PC-3 (cell line): Measurements from ENCODE around the gene TNFRSF19. TPM values are rescaled to one million over a fixed set of nuclear protein-coding genes. Genes with fewer than 3 reads are reported as not detected.

Experiments used
- ATAC-seq: fragments of 200-7000 bp; cut with Tn5 transposase; 2 replicates; pipeline ENCODE4 v1.9.1; 2020; ENCODE audit warnings: mild to moderate bottlenecking, moderate library complexity
- BruUV-seq: library from RNA; stranded (reverse); fragments of 400-500 nt; replicated peaks from 2 replicates; lab custom pipeline; 2021; lab: Mats Ljungman, UMichigan
- CTCF ChIA-PET: fragments of 300-600 bp; sonication (Branson Sonifier 250); formaldehyde crosslinking; loops from one replicate; lab custom pipeline; 2022; ENCODE audit warnings: antibody characterized with exemption; lab: Charles Lee
- POLR2A ChIA-PET: fragments of 300-600 bp; sonication (Branson Sonifier 250); formaldehyde crosslinking; loops from one replicate; lab custom pipeline; 2022; ENCODE audit warnings: antibody characterized with exemption; ENCODE audit not compliant: unreplicated experiment; lab: Charles Lee
- DNase-seq: peaks from one replicate; pipeline ENCODE4 v3.0.0-alpha.2; 2015
- H2AFZ ChIP-seq: fragments of 300-600 bp; sonication (generic); 2 replicates; pipeline ENCODE4 v1.6.0; 2016; ENCODE audit warnings: antibody characterized with exemption, low read length
- H3F3A ChIP-seq: fragments of 300-600 bp; sonication (generic); one replicate; pipeline ENCODE4 v1.6.0; 2017; ENCODE audit warnings: antibody characterized with exemption, low read length, control low read depth, mild to moderate bottlenecking; ENCODE audit not compliant: unreplicated experiment
- H3K27ac ChIP-seq: fragments of 300-600 bp; sonication (generic); 2 replicates; pipeline ENCODE4 v1.5.1; 2016; ENCODE audit warnings: mild to moderate bottlenecking, low read length
- H3K27me3 ChIP-seq: fragments of 300-600 bp; sonication (generic); 2 replicates; pipeline ENCODE4 v1.6.1; 2016; ENCODE audit warnings: low read length, mixed read lengths
- H3K36me3 ChIP-seq: fragments of 300-600 bp; sonication (generic); 2 replicates; pipeline ENCODE4 v1.6.1; 2016; ENCODE audit warnings: low read depth, mixed run types, low read length, mixed read lengths
- H3K4me1 ChIP-seq: fragments of 300-600 bp; sonication (generic); 2 replicates; pipeline ENCODE4 v1.5.1; 2016; ENCODE audit warnings: low read length; ENCODE audit not compliant: insufficient read depth
- H3K4me2 ChIP-seq: fragments of 300-600 bp; sonication (generic); 2 replicates; pipeline ENCODE4 v1.6.0; 2016; ENCODE audit warnings: low read length
- H3K4me3 ChIP-seq: fragments of 300-600 bp; sonication (generic); 2 replicates; pipeline ENCODE4 v1.5.1; 2016; ENCODE audit warnings: mild to moderate bottlenecking, low read length, mixed read lengths
- H3K79me2 ChIP-seq: fragments of 300-600 bp; sonication (generic); 2 replicates; pipeline ENCODE4 v1.6.1; 2017; ENCODE audit warnings: low read length, mixed read lengths
- H3K9ac ChIP-seq: fragments of 300-600 bp; sonication (generic); 2 replicates; pipeline ENCODE4 v1.6.0; 2016; ENCODE audit warnings: mild to moderate bottlenecking, low read length
- H3K9me2 ChIP-seq: fragments of 300-600 bp; sonication (generic); replicated peaks from 2 replicates; pipeline ENCODE4 v1.6.1; 2016; ENCODE audit warnings: mixed run types, low read length, mixed read lengths
- H3K9me3 ChIP-seq: fragments of 300-600 bp; sonication (generic); 2 replicates; pipeline ENCODE4 v1.6.1; 2016; ENCODE audit warnings: low read length, mixed read lengths
- H4K20me1 ChIP-seq: fragments of 300-600 bp; sonication (generic); 2 replicates; pipeline ENCODE4 v1.6.1; 2016; ENCODE audit warnings: low read length, mixed read lengths
- CTCF ChIP-seq: fragments of 300-600 bp; sonication (generic); conservative IDR thresholded peaks from 2 replicates; pipeline ENCODE4 v1.5.1; 2017; ENCODE audit warnings: antibody characterized with exemption, low read depth, mild to moderate bottlenecking, low read length
- EZH2 ChIP-seq: fragments of 300-600 bp; sonication (generic); IDR thresholded peaks from one replicate; pipeline ENCODE4 v1.6.1; 2017; ENCODE audit warnings: antibody characterized with exemption, mild to moderate bottlenecking, low read length; ENCODE audit not compliant: unreplicated experiment
- EZH2phosphoT487 ChIP-seq: fragments of 300-600 bp; sonication (generic); IDR thresholded peaks from 2 replicates; pipeline ENCODE4 v1.6.1; 2018; ENCODE audit warnings: mild to moderate bottlenecking, antibody characterized with exemption, low read length, borderline replicate concordance
- intact Hi-C: fragments of 100-400 bp; cut with micrococcal nuclease; formaldehyde crosslinking; loops from 2 replicates; pipeline ENCODE4 v1.9.0; 2023
- total RNA-seq: library from RNA; depleted of rRNA; stranded (reverse); fragments of >200 nt; gene quantifications from 2 replicates; pipeline ENCODE4 v1.2.3, GENCODE V29; 2014

Gene TNFRSF19
- total RNA-seq, 1 experiment from 2014 or later: 6.1 TPM

GRCh38 chr13:23701186-23701585 is 131.0 kb downstream of the TNFRSF19 start:
- ChIA-PET POLR2A (no interaction called here), CTCF (no interaction called here)
- H3K4me3 ChIP-seq: no peak overlapping the region
- no peak overlapping the region for H2AFZ ChIP-seq
- no peak for DNase-seq
- no TSS peak for BruUV-seq
- H3K36me3 ChIP-seq: no peaks in the 10 kb centered on the region
- H3K9ac ChIP-seq: no peak overlapping the region
- no peaks in the 10 kb centered on the region for H3K9me2 ChIP-seq
- H3K79me2 ChIP-seq: no peaks in the 10 kb centered on the region
- H3K4me1 ChIP-seq: no peaks in the 10 kb centered on the region
- H4K20me1 ChIP-seq: no peaks in the 10 kb centered on the region
- no peaks in the 10 kb centered on the region for H3K27me3 ChIP-seq
- no peak overlapping the region for H3K27ac ChIP-seq
- H3K9me3 ChIP-seq: no peaks in the 10 kb centered on the region
- no peaks in the 10 kb centered on the region for H3F3A ChIP-seq
- intact Hi-C loops: no loop called here
- no peak for ATAC-seq
- no peak for TF ChIP-seq CTCF
- no peak for TF ChIP-seq EZH2phosphoT487
- no peak for TF ChIP-seq EZH2
- no peak overlapping the region for H3K4me2 ChIP-seq

- Histone ChIP-seq H3K27me3 (no peaks in the 10 kb centered on the region), H3K4me2 (no peak overlapping the region), H3K79me2 (no peaks in the 10 kb centered on the region), H3K9me2 (no peaks in the 10 kb centered on the region), H3K9me3 (no peaks in the 10 kb centered on the region), H3F3A (no peaks in the 10 kb centered on the region), H2AFZ (no peak overlapping the region), H3K27ac (no peak overlapping the region), H3K4me3 (no peak overlapping the region), H3K36me3 (no peaks in the 10 kb centered on the region), H3K9ac (no peak overlapping the region), H3K4me1 (no peaks in the 10 kb centered on the region), H4K20me1 (no peaks in the 10 kb centered on the region)
- no peak for TF ChIP-seq EZH2phosphoT487
- TF ChIP-seq EZH2: no peak
- TF ChIP-seq CTCF: no peak
- DNase-seq (no peak), ATAC-seq (no peak)
- intact Hi-C loops: no loop called here
- ChIA-PET CTCF (no interaction called here), POLR2A (no interaction called here)
- no TSS peak for BruUV-seq
Observed at GRCh38 chr13:23701636-23702035, 131.4 kb downstream of the TNFRSF19 start.

GRCh38 chr13:23703246-23703860 is 133.1 kb downstream of the TNFRSF19 start:
- no peak overlapping the region for H3K4me3 ChIP-seq
- no peak overlapping the region for H3K9ac ChIP-seq
- intact Hi-C loops: no loop called here
- no peaks in the 10 kb centered on the region for H3K27me3 ChIP-seq
- H3F3A ChIP-seq: no peaks in the 10 kb centered on the region
- POLR2A ChIA-PET: no interaction called here
- H3K79me2 ChIP-seq: no peaks in the 10 kb centered on the region
- no peak overlapping the region for H2AFZ ChIP-seq
- TF ChIP-seq EZH2: no peak
- TF ChIP-seq CTCF: no peak
- no peak for TF ChIP-seq EZH2phosphoT487
- H3K4me2 ChIP-seq: no peak overlapping the region
- BruUV-seq: no TSS peak
- H4K20me1 ChIP-seq: no peaks in the 10 kb centered on the region
- DNase-seq (no peak), ATAC-seq (no peak)
- H3K9me2 ChIP-seq: no peaks in the 10 kb centered on the region
- no peaks in the 10 kb centered on the region for H3K36me3 ChIP-seq
- no peaks in the 10 kb centered on the region for H3K9me3 ChIP-seq
- CTCF ChIA-PET: no interaction called here
- no peak overlapping the region for H3K27ac ChIP-seq
- H3K4me1 ChIP-seq: no peaks in the 10 kb centered on the region
